Fibroblast of skin of left quadriceps (primary cell): ENCODE results near the gene SDF4.
"Not testable (repeated sequence)": the region's sequence is repeated elsewhere in the genome, so short reads cannot be mapped to it uniquely, and the experiment has no call there.

Experiments used
- DNase-seq, 2 experiments: peaks; one replicate each; pipeline ENCODE4 v3.0.0-alpha.2; 2013; ENCODE audit warnings: low read depth in 2 of 2

Gene SDF4

GRCh38 chr1:1259951-1260600 lies 28.3 kb upstream of the SDF4 start:
- DNase-seq, result no peak

GRCh38 chr1:1259540-1259939 lies 27.7 kb upstream of the SDF4 start:
- no peak for DNase-seq

GRCh38 chr1:1259119-1259488 lies 27.3 kb upstream of the SDF4 start:
- no peak for DNase-seq

- no peak for DNase-seq
Measured at GRCh38 chr1:1256956-1257871, 25.4 kb upstream of the SDF4 start.

- DNase-seq, result no peak
Measured at GRCh38 chr1:1255611-1256010, 23.8 kb upstream of the SDF4 start.

- DNase-seq, result no peak
Measured at GRCh38 chr1:1255078-1255477, 23.3 kb upstream of the SDF4 start.

GRCh38 chr1:1254667-1254998 lies 22.8 kb upstream of the SDF4 start:
- no peak for DNase-seq

GRCh38 chr1:1253972-1254666 lies 22.3 kb upstream of the SDF4 start:
- DNase-seq, result no peak

GRCh38 chr1:1253314-1253713 lies 21.5 kb upstream of the SDF4 start:
- no peak for DNase-seq

- no peak for DNase-seq
Measured at GRCh38 chr1:1250786-1251284, 19.0 kb upstream of the SDF4 start.

- DNase-seq, result not testable (repeated sequence)
Measured at GRCh38 chr1:1248009-1248913, 16.5 kb upstream of the SDF4 start.

GRCh38 chr1:1247341-1247913 lies 15.6 kb upstream of the SDF4 start:
- no peak for DNase-seq

- DNase-seq, result no peak
Measured at GRCh38 chr1:1246577-1247340, 15.0 kb upstream of the SDF4 start, which contains the start of gene C1QTNF12. Gene C1QTNF12, minus strand, starts transcription at chr1:1246722. Its CDS starts 32 bp downstream, at chr1:1246690.

GRCh38 chr1:1245817-1246576 lies 14.2 kb upstream of the SDF4 start:
- no peak for DNase-seq

GRCh38 chr1:1245178-1245816 lies 13.5 kb upstream of the SDF4 start:
- no peak for DNase-seq

- no peak for DNase-seq
Measured at GRCh38 chr1:1244192-1244811, 12.5 kb upstream of the SDF4 start.

GRCh38 chr1:1243807-1244191 lies 12.0 kb upstream of the SDF4 start:
- DNase-seq, result no peak

GRCh38 chr1:1243266-1243660 lies 11.5 kb upstream of the SDF4 start:
- DNase-seq, result no peak
